ENCODE results near the gene CEACAM21.

The CEACAM21 gene

GRCh38 chr19:41575998-41576397 is at the start of gene CEACAM21:
Gene CEACAM21 (plus strand): TSS chr19:41576166. CDS start chr19:41576275, 109 bp downstream.
- DNase-seq (ENCODE audit: extremely low read depth in 1 of 2, low read depth in 1 of 2): peak in 1 of 2 donors; percentile 21

- no peak for DNase-seq (ENCODE audit: extremely low read depth in 1 of 2, low read depth in 1 of 2)
Observed at GRCh38 chr19:41527089-41527488, 48.9 kb upstream of the CEACAM21 start.

- DNase-seq (ENCODE audit: extremely low read depth in 1 of 2, low read depth in 1 of 2): no peak
Observed at GRCh38 chr19:41528106-41528505, 47.9 kb upstream of the CEACAM21 start.

GRCh38 chr19:41529484-41530183 is 46.3 kb upstream of the CEACAM21 start:
- DNase-seq (ENCODE audit: extremely low read depth in 1 of 2, low read depth in 1 of 2): no peak

GRCh38 chr19:41530184-41530534 is 45.8 kb upstream of the CEACAM21 start:
- DNase-seq (ENCODE audit: extremely low read depth in 1 of 2, low read depth in 1 of 2): no peak

GRCh38 chr19:41530761-41531301 is 45.1 kb upstream of the CEACAM21 start:
- DNase-seq (ENCODE audit: extremely low read depth in 1 of 2, low read depth in 1 of 2): no peak

- DNase-seq (ENCODE audit: extremely low read depth in 1 of 2, low read depth in 1 of 2): peak in 1 of 2 donors; percentile 75
Observed at GRCh38 chr19:41531438-41532311, 44.3 kb upstream of the CEACAM21 start.

- no peak for DNase-seq (ENCODE audit: extremely low read depth in 1 of 2, low read depth in 1 of 2)
Observed at GRCh38 chr19:41532526-41532925, 43.4 kb upstream of the CEACAM21 start.

- no peak for DNase-seq (ENCODE audit: extremely low read depth in 1 of 2, low read depth in 1 of 2)
Observed at GRCh38 chr19:41533671-41534215, 42.2 kb upstream of the CEACAM21 start.

- DNase-seq (ENCODE audit: extremely low read depth in 1 of 2, low read depth in 1 of 2): no peak
Observed at GRCh38 chr19:41535029-41535622, 40.8 kb upstream of the CEACAM21 start.

- DNase-seq (ENCODE audit: extremely low read depth in 1 of 2, low read depth in 1 of 2): no peak
Observed at GRCh38 chr19:41537789-41538188, 38.2 kb upstream of the CEACAM21 start.

GRCh38 chr19:41540041-41540695 is 35.8 kb upstream of the CEACAM21 start:
- no peak for DNase-seq (ENCODE audit: extremely low read depth in 1 of 2, low read depth in 1 of 2)

GRCh38 chr19:41541990-41542584 is 33.9 kb upstream of the CEACAM21 start:
- peak in 1 of 2 donors; percentile 64 for DNase-seq (ENCODE audit: extremely low read depth in 1 of 2, low read depth in 1 of 2)

GRCh38 chr19:41542622-41543021 is 33.3 kb upstream of the CEACAM21 start:
- no peak for DNase-seq (ENCODE audit: extremely low read depth in 1 of 2, low read depth in 1 of 2)

- no peak for DNase-seq (ENCODE audit: extremely low read depth in 1 of 2, low read depth in 1 of 2)
Observed at GRCh38 chr19:41543582-41543981, 32.4 kb upstream of the CEACAM21 start.

GRCh38 chr19:41545547-41545946 is 30.4 kb upstream of the CEACAM21 start:
- no peak for DNase-seq (ENCODE audit: extremely low read depth in 1 of 2, low read depth in 1 of 2)

GRCh38 chr19:41546386-41546789 is 29.6 kb upstream of the CEACAM21 start:
- DNase-seq (ENCODE audit: extremely low read depth in 1 of 2, low read depth in 1 of 2): no peak

- no peak for DNase-seq (ENCODE audit: extremely low read depth in 1 of 2, low read depth in 1 of 2)
Observed at GRCh38 chr19:41546961-41547360, 29.0 kb upstream of the CEACAM21 start.

- no peak for DNase-seq (ENCODE audit: extremely low read depth in 1 of 2, low read depth in 1 of 2)
Observed at GRCh38 chr19:41547569-41547968, 28.4 kb upstream of the CEACAM21 start.

GRCh38 chr19:41548047-41548446 is 27.9 kb upstream of the CEACAM21 start:
- no peak for DNase-seq (ENCODE audit: extremely low read depth in 1 of 2, low read depth in 1 of 2)
